Activated CD8-positive, alpha-beta memory T cell treated with anti-CD3 and anti-CD28 coated beads, Interleukin-2, amount 50 U/mL, for 24 hours (primary cell): Measurements from ENCODE around the gene CTNNA3.

ENCODE experiments used
- DNase-seq: peaks from one replicate; pipeline ENCODE4 v3.0.0-alpha.2; 2020; ENCODE audit errors: extremely low read depth

CTNNA3 gene

GRCh38 chr10:67115972-67116371 is 580.0 kb downstream of the CTNNA3 start:
- DNase-seq: no peak

GRCh38 chr10:67114945-67115344 is 581.0 kb downstream of the CTNNA3 start:
- DNase-seq: no peak

- no peak for DNase-seq
Measured at GRCh38 chr10:67112765-67113164, 583.2 kb downstream of the CTNNA3 start.

GRCh38 chr10:67110286-67110685 is 585.7 kb downstream of the CTNNA3 start:
- no peak for DNase-seq

- DNase-seq: no peak
Measured at GRCh38 chr10:67107670-67108069, 588.3 kb downstream of the CTNNA3 start.

- DNase-seq: no peak
Measured at GRCh38 chr10:67100951-67101350, 595.0 kb downstream of the CTNNA3 start.

GRCh38 chr10:67098461-67098860 is 597.5 kb downstream of the CTNNA3 start:
- DNase-seq: no peak

- no peak for DNase-seq
Measured at GRCh38 chr10:67095531-67095930, 600.5 kb downstream of the CTNNA3 start.

- DNase-seq: no peak
Measured at GRCh38 chr10:67088036-67088435, 608.0 kb downstream of the CTNNA3 start.

- DNase-seq: no peak
Measured at GRCh38 chr10:67087135-67087425, 608.9 kb downstream of the CTNNA3 start.

GRCh38 chr10:67086327-67087134 is 609.5 kb downstream of the CTNNA3 start:
- no peak for DNase-seq

- no peak for DNase-seq
Measured at GRCh38 chr10:67079126-67079525, 616.9 kb downstream of the CTNNA3 start.

- DNase-seq: no peak
Measured at GRCh38 chr10:67077376-67077775, 618.6 kb downstream of the CTNNA3 start.

GRCh38 chr10:67076144-67076543 is 619.9 kb downstream of the CTNNA3 start:
- no peak for DNase-seq

GRCh38 chr10:67075491-67075971 is 620.5 kb downstream of the CTNNA3 start:
- no peak for DNase-seq

- no peak for DNase-seq
Measured at GRCh38 chr10:67072654-67073053, 623.3 kb downstream of the CTNNA3 start.

GRCh38 chr10:67050415-67050814 is 645.6 kb downstream of the CTNNA3 start:
- no peak for DNase-seq

GRCh38 chr10:67049988-67050387 is 646.0 kb downstream of the CTNNA3 start:
- DNase-seq: no peak

- DNase-seq: no peak
Measured at GRCh38 chr10:67046507-67046906, 649.5 kb downstream of the CTNNA3 start.

- no peak for DNase-seq
Measured at GRCh38 chr10:67045404-67045803, 650.6 kb downstream of the CTNNA3 start.

- DNase-seq: no peak
Measured at GRCh38 chr10:67043041-67043440, 653.0 kb downstream of the CTNNA3 start.

GRCh38 chr10:67036808-67037207 is 659.2 kb downstream of the CTNNA3 start:
- no peak for DNase-seq

- no peak for DNase-seq
Measured at GRCh38 chr10:67033878-67034277, 662.1 kb downstream of the CTNNA3 start.

GRCh38 chr10:67022099-67022498 is 673.9 kb downstream of the CTNNA3 start:
- no peak for DNase-seq
